K562 (cell line): ENCODE measurements around the gene TBCCD1. TPM values are rescaled to one million over a fixed set of nuclear protein-coding genes. Genes with fewer than 3 reads are reported as not detected.
A peak's percentile ranks its signal among the peaks of the same experiment; 100 is the strongest.

Source experiments
- BRF1 ChIP-seq: IDR thresholded peaks from 3 replicates; pipeline ENCODE4 v1.6.1; 2011; ENCODE audit warnings: borderline replicate concordance, mild to moderate bottlenecking; ENCODE audit not compliant: insufficient read length; ENCODE audit errors: extremely low read depth
- C11orf30 ChIP-seq: fragments of 450-650 bp; IDR thresholded peaks from 2 replicates; pipeline ENCODE4 v1.6.1; 2016; ENCODE audit warnings: low read depth, mild to moderate bottlenecking
- DPF2 ChIP-seq: fragments of 450-650 bp; IDR thresholded peaks from 2 replicates; pipeline ENCODE4 v1.6.1; 2016
- EHMT2 ChIP-seq: fragments of 450-650 bp; IDR thresholded peaks from 2 replicates; pipeline ENCODE4 v1.6.1; 2018; ENCODE audit warnings: antibody characterized with exemption
- EP400 ChIP-seq: fragments of 450-650 bp; IDR thresholded peaks from 2 replicates; pipeline ENCODE4 v1.6.1; 2017; ENCODE audit warnings: antibody characterized with exemption, mild to moderate bottlenecking, moderate library complexity
- L3MBTL2 ChIP-seq: fragments of 450-650 bp; IDR thresholded peaks from 2 replicates; pipeline ENCODE4 v1.6.1; 2016; ENCODE audit warnings: mild to moderate bottlenecking, moderate library complexity
- MTA1 ChIP-seq: fragments of 450-650 bp; IDR thresholded peaks from 2 replicates; pipeline ENCODE4 v1.6.1; 2017; ENCODE audit warnings: borderline replicate concordance
- NCOA1 ChIP-seq: fragments of 450-650 bp; IDR thresholded peaks from 2 replicates; pipeline ENCODE4 v1.6.1; 2016; ENCODE audit warnings: low read depth
- PRPF4 ChIP-seq: fragments of 200-400 bp; formaldehyde crosslinking; IDR thresholded peaks from one replicate; pipeline ENCODE4 v1.6.1; 2017; ENCODE audit warnings: low read length, low read depth, mild to moderate bottlenecking; ENCODE audit not compliant: insufficient read depth, poor library complexity, severe bottlenecking
- TEAD4 ChIP-seq, 2 experiments: sonication (generic) in 1 of 2; formaldehyde crosslinking in 1 of 2; IDR thresholded peaks; 2 replicates each; pipeline versions ENCODE4 v1.6.1 to v1.8.0; 2012 to 2022; ENCODE audit warnings: borderline replicate concordance in 1 of 2, inconsistent platforms in 1 of 2, low read length in 1 of 2, mild to moderate bottlenecking in 1 of 2, missing genetic modification reagents in 1 of 2
- ZNF212 ChIP-seq: fragments of 450-650 bp; formaldehyde crosslinking; IDR thresholded peaks from 2 replicates; pipeline ENCODE4 v1.4.0; 2020; ENCODE audit warnings: mild to moderate bottlenecking
- ZNF584 ChIP-seq: fragments of 200-800 bp; sonication (Bioruptor generic); IDR thresholded peaks from 2 replicates; pipeline ENCODE4 v1.6.1; 2016; ENCODE audit warnings: low read depth, mild to moderate bottlenecking, missing genetic modification characterization, missing compliant biosample characterization
- ZNF586 ChIP-seq: fragments of 450-650 bp; formaldehyde crosslinking; conservative IDR thresholded peaks from 2 replicates; pipeline ENCODE4 v1.4.0; 2020; ENCODE audit warnings: mild to moderate bottlenecking, moderate library complexity
- ZNF764 ChIP-seq: fragments of 250-450 bp; sonication (Bioruptor Pico); IDR thresholded peaks from 2 replicates; pipeline ENCODE4 v1.4.0; 2020; ENCODE audit warnings: low read depth, mild to moderate bottlenecking, moderate library complexity
- polyA plus RNA-seq, 8 experiments: library from polyadenylated mRNA; depleted of rRNA in 4 of 8; stranded (reverse) in 5 of 8; unstranded in 3 of 8; fragments of >200 nt; fragmentation: Nextera tagmentation in 2 of 8; fragmentation: Illumina TruSeq in 1 of 8; extraction: Ambion mirVana in 2 of 8; extraction: Trizol in 1 of 8; gene quantifications; 2 replicates each; pipeline versions ENCODE4 v1.2.1 to v1.2.3, GENCODE V29; 2011 to 2014; ENCODE audit warnings: inconsistent platforms in 1 of 8, missing spikeins in 1 of 8
- total RNA-seq, 7 experiments: library from RNA; depleted of rRNA in 6 of 7; stranded (reverse); fragments of >200 nt in 6 of 7; fragmentation: Illumina TruSeq in 2 of 7; extraction: Trizol in 2 of 7; gene quantifications; 2 replicates each; pipeline versions ENCODE4 v1.2.1 to v1.2.3, GENCODE V29; 2011 to 2021; ENCODE audit warnings: low replicate concordance in 1 of 7
- TF ChIP-seq, protein P1 (sequence below): IDR thresholded peaks from 2 replicates; pipeline ENCODE4 v1.6.1; 2014; ENCODE audit warnings: antibody characterized with exemption
- TF ChIP-seq, protein P2 (sequence below): fragments of 450-650 bp; formaldehyde crosslinking; IDR thresholded peaks from 2 replicates; pipeline ENCODE4 v1.4.0; 2020; ENCODE audit warnings: mild to moderate bottlenecking, moderate library complexity
- TF ChIP-seq, protein P3 (sequence below): sonication (generic); formaldehyde crosslinking; IDR thresholded peaks from 2 replicates; pipeline ENCODE4 v1.8.1; 2023; ENCODE audit warnings: mild to moderate bottlenecking, missing genetic modification reagents
- TF ChIP-seq, protein P4 (sequence below): fragments of 250-450 bp; sonication (Bioruptor Pico); IDR thresholded peaks from 2 replicates; pipeline ENCODE4 v1.9.0; 2021; ENCODE audit warnings: mild to moderate bottlenecking
- TF ChIP-seq, protein P5 (sequence below): fragments of 450-650 bp; formaldehyde crosslinking; IDR thresholded peaks from 2 replicates; pipeline ENCODE4 v1.4.0; 2020; ENCODE audit warnings: mild to moderate bottlenecking, moderate library complexity
- TF ChIP-seq, protein P6 (sequence below), 2 experiments: fragments of 450-650 bp in 1 of 2; sonication (generic) in 1 of 2; formaldehyde crosslinking; conservative IDR thresholded peaks; 2 replicates each; pipeline versions ENCODE4 v1.4.0 to v1.8.1; 2020 to 2022; ENCODE audit warnings: mild to moderate bottlenecking in 1 of 2, missing genetic modification reagents in 1 of 2

The TBCCD1 gene
- total and polyA plus RNA-seq, 9 of the 15 experiments (the other 6 are each of a cell fraction or from before 2014, with no cell fraction given) = 17.7 to 31.1 (median 21.2) TPM

DNA sequence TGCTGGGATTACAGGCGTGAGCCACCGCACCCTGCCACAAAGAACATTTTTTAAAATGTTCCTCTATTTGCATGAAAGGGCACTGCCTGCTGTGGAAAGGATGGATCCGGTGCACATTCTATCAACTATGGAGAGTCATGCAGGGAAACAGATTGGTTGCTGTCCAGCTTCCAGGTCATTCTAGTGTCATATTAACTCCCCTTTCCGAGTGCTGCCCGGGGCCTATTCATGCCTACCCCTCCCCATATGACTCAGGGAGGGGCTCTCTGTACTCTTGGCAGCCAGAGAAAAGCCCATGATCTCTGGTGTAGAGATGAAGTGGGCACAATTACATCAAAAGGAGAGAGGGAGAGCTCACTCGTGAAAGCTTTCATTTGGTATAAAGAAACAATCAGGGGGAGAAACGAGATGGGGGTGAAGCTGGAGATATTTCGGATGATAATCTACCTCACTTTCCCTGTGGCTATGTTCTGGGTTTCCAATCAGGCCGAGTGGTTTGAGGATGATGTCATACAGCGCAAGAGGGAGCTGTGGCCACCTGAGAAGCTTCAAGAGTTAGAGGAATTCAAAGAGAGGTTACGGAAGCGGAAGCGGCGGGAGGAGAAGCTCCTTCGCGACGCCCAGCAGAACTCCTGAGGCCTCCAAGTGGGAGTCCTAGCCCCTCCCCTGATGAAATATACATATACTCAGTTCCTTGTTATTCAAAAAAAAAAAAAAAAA is 29.6 kb upstream of the TBCCD1 start (continued):
- TF ChIP-seq, protein P1, sequence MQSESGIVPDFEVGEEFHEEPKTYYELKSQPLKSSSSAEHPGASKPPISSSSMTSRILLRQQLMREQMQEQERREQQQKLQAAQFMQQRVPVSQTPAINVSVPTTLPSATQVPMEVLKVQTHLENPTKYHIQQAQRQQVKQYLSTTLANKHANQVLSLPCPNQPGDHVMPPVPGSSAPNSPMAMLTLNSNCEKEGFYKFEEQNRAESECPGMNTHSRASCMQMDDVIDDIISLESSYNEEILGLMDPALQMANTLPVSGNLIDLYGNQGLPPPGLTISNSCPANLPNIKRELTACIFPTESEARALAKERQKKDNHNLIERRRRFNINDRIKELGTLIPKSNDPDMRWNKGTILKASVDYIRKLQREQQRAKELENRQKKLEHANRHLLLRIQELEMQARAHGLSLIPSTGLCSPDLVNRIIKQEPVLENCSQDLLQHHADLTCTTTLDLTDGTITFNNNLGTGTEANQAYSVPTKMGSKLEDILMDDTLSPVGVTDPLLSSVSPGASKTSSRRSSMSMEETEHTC = no peak
- no peak for TF ChIP-seq MTA1
- TF ChIP-seq, protein P2, sequence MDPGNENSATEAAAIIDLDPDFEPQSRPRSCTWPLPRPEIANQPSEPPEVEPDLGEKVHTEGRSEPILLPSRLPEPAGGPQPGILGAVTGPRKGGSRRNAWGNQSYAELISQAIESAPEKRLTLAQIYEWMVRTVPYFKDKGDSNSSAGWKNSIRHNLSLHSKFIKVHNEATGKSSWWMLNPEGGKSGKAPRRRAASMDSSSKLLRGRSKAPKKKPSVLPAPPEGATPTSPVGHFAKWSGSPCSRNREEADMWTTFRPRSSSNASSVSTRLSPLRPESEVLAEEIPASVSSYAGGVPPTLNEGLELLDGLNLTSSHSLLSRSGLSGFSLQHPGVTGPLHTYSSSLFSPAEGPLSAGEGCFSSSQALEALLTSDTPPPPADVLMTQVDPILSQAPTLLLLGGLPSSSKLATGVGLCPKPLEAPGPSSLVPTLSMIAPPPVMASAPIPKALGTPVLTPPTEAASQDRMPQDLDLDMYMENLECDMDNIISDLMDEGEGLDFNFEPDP = no peak
- no peak for TF ChIP-seq NCOA1
- TF ChIP-seq TEAD4 (IDR thresholded peaks at IDR 0.05; ENCODE audit: low read length) = no peak
- TF ChIP-seq TEAD4 (CRISPR knock-in tag; IDR thresholded peaks at IDR 0.05; ENCODE audit: borderline replicate concordance) = no peak
- no peak for TF ChIP-seq EHMT2
- TF ChIP-seq, protein P3, sequence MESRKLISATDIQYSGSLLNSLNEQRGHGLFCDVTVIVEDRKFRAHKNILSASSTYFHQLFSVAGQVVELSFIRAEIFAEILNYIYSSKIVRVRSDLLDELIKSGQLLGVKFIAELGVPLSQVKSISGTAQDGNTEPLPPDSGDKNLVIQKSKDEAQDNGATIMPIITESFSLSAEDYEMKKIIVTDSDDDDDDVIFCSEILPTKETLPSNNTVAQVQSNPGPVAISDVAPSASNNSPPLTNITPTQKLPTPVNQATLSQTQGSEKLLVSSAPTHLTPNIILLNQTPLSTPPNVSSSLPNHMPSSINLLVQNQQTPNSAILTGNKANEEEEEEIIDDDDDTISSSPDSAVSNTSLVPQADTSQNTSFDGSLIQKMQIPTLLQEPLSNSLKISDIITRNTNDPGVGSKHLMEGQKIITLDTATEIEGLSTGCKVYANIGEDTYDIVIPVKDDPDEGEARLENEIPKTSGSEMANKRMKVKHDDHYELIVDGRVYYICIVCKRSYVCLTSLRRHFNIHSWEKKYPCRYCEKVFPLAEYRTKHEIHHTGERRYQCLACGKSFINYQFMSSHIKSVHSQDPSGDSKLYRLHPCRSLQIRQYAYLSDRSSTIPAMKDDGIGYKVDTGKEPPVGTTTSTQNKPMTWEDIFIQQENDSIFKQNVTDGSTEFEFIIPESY (CRISPR knock-in tag) = 0 out of 2 replicates have a peak, but pooled peaks have one; percentile 24
- TF ChIP-seq BRF1 = no peak
- TF ChIP-seq, protein P4, sequence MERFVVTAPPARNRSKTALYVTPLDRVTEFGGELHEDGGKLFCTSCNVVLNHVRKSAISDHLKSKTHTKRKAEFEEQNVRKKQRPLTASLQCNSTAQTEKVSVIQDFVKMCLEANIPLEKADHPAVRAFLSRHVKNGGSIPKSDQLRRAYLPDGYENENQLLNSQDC (CRISPR knock-in tag) = no peak
- TF ChIP-seq, protein P5, sequence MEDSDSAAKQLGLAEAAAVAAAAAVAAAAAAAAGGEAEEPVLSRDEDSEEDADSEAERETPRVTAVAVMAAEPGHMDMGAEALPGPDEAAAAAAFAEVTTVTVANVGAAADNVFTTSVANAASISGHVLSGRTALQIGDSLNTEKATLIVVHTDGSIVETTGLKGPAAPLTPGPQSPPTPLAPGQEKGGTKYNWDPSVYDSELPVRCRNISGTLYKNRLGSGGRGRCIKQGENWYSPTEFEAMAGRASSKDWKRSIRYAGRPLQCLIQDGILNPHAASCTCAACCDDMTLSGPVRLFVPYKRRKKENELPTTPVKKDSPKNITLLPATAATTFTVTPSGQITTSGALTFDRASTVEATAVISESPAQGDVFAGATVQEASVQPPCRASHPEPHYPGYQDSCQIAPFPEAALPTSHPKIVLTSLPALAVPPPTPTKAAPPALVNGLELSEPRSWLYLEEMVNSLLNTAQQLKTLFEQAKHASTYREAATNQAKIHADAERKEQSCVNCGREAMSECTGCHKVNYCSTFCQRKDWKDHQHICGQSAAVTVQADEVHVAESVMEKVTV (CRISPR knock-in tag) = no peak
- TF ChIP-seq L3MBTL2 = peak; percentile 86
- TF ChIP-seq PRPF4 = no peak
- no peak for TF ChIP-seq ZNF212 (CRISPR knock-in tag)
- TF ChIP-seq ZNF764 (CRISPR knock-in tag) = no peak
- TF ChIP-seq ZNF584 (CRISPR knock-in tag) = peak; percentile 40; the same call in 1 of the 2 replicates
- TF ChIP-seq ZNF586 (CRISPR knock-in tag) = no peak
- no peak for TF ChIP-seq C11orf30
- TF ChIP-seq, protein P6, sequence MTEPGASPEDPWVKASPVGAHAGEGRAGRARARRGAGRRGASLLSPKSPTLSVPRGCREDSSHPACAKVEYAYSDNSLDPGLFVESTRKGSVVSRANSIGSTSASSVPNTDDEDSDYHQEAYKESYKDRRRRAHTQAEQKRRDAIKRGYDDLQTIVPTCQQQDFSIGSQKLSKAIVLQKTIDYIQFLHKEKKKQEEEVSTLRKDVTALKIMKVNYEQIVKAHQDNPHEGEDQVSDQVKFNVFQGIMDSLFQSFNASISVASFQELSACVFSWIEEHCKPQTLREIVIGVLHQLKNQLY (CRISPR knock-in tag; conservative IDR thresholded peaks at IDR 0.05) = no peak
- TF ChIP-seq DPF2 = 0 out of 2 replicates have a peak, but pooled peaks have one; percentile 18
- peak; percentile 57 for TF ChIP-seq EP400
